ENCODE measurements around the gene MAPRE2.

MAPRE2 gene

GRCh38 chr18:35038881-35039491 is 2.2 kb upstream of the MAPRE2 start:
- DNase-seq = no peak

DNA sequence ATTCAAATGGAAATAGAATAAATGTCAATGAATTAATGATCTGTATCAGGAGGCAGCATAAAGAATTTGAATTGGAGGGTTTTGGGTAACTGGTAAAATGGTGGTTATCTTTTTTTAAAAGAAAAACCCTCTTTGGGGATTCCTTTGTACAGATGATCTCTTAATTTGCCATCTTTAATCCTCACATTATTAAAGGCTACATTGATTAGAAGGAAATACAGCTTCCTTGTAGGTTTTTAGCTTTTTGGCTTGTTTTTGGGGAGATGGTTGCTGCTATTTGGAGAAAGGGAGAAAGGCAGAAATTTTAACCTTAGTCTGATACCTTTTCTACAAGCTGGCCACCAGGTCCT is 600 bp upstream of the MAPRE2 start:
- DNase-seq = no peak

DNA sequence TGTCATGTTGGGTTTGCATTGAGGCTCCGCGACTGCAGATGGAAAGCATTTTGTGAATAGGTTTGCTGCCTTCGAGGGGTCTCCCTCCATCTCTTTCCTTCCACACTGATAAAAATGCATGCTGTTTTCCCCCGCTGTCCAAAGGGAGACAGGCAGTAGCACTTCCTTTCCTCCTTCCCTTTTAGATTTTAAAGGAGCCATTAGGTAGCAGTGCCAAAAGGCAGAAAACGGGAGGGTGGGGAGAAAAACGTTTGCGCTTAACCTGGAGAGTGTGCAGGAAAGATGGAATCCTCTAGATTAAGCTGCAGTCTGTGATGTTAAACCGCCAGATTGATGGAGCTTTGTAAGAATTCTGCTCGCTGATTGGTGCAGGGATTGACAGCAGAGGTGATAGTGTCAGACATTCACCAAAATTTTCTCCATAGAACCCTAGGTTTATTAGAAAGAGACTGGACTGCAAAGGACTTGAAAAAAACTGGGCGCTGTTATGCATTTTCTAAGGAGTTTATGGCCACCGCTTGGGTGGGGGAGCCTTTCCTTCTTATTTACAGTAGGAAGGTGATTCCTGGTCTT is 688 bp downstream of the MAPRE2 start:
- no peak for DNase-seq

- no peak for DNase-seq
Measured at GRCh38 chr18:35042389-35043071, 1.3 kb downstream of the MAPRE2 start.

DNA sequence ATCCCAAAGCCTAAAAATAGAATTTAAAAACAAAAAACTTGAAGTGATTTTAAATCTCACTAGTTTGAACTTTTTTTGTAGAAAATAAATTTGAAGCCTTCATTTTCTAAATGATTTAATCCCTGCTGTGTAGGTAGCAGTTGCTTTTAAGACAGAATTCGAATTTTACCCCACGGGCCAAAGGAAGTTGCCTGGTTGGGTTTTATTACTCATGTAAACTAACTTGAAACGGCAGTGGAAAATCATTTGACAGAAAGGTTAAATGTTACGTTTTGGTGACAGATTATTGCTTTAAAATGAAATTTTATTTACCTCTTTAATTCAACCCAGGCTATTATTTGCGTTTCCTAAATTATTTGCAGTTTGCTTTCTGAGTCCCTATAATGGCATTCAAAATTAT is 2.0 kb downstream of the MAPRE2 start:
- no peak for DNase-seq

GRCh38 chr18:35045121-35045520 is 3.9 kb downstream of the MAPRE2 start:
- DNase-seq = no peak

GRCh38 chr18:35045806-35046205 is 4.6 kb downstream of the MAPRE2 start:
- no peak for DNase-seq

DNA sequence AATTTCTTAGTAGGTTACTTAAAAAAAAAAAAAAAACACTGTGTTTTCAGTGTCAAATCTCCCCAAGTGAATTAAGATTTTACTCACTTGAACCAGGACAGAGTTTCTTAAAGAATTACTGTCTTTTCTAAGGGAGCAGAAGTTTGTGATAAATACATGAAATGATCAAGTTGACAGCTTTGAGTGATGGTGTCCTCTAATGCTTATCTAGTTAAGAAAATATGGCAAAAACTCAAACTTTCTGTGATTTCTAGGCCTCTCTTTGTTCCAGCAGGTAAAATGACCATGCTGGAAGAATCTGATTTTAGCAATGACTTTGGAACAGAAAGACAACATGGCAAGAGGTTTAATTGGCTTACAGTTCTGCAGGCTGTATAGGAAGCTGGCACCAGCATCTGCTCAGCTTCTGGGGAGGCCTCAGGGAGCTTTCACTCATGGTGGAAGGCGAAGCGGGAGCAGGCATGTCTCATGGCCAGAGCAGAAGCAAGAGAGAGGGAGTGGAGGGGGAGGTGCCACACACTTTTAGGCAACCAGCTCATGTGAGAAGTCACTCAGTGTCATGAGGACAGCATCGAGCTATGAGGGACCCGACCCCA is 6.6 kb downstream of the MAPRE2 start:
- DNase-seq = no peak

DNA sequence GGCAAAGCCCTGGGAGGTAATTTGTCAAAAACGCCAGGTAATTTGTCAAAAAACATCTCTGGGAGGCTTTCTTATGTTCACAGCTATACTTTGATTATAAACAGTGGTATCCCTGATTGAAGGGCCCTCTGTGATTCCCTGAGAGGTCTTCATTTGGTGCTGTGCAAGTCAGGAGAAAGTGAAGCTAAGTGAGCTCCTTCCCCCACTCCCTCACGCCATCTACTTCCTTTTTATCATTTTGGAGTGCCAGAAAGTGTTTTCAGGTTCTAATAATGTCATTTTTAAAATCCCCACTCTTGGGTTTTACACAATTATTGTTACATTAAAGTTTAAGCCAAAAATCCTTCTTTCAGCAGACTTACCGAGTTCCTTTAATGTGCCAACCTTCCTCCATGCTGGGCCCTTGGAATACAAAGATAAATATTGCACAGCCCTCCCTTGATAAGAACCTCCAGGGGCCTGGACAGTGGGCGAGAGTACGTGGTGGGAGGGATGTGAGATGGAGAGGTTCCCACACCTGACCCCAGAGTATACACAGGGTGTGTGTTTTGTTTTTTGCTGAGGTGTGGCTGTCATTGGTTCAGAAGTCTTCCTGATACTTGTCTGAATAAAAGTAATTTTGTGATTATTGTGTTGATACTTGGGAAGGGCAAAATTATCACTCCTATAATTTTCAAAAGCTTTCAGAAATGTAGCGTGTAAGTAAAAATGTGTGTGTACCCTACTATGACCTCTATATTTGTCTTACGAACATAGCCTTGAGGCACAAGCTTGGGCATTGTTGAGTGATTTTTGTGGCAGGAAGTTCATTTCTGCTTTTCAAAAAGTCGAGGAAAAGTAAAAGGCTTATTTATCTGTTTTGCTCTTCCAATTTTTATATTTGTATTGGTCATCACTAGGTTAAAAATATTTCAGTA is 8.2 kb downstream of the MAPRE2 start:
- DNase-seq = no peak

- DNase-seq = no peak
Measured at GRCh38 chr18:35050028-35050546, 8.9 kb downstream of the MAPRE2 start.

- DNase-seq = no peak
Measured at GRCh38 chr18:35050705-35051195, 9.5 kb downstream of the MAPRE2 start.

DNA sequence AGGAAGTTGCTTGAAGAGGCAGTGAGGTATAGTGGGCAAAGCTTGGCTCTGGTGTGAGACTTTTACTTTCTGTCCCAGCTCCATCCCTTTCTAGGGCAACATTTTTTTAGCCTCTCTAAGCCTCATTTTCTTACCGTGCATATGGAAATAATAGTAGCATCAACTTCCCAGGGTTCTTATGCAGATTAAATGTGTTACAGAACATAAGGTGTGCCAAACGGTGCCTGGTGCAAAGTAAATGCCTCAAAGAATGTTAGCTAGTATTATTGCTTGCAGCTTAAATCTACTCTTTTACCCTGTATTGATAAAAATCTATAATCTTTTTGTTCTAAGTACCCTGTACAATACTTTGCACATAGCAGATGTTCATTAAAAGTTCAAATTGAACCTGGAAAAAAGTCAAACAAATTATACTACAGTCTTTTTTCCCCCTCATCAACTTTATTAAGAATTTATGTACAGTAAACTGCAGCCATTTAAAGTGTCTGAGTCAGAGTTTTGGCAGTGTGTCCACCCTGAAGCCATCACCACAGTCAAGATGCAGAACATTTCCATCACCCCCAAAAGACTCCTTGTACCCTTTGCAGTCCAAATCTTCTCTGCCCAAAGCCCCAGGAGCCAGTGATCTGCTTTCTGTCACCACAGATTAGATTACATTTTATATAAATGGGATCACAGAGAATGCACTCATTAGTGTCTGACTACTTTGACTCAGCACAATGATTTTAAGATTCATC is 10.6 kb downstream of the MAPRE2 start:
- DNase-seq = no peak

DNA sequence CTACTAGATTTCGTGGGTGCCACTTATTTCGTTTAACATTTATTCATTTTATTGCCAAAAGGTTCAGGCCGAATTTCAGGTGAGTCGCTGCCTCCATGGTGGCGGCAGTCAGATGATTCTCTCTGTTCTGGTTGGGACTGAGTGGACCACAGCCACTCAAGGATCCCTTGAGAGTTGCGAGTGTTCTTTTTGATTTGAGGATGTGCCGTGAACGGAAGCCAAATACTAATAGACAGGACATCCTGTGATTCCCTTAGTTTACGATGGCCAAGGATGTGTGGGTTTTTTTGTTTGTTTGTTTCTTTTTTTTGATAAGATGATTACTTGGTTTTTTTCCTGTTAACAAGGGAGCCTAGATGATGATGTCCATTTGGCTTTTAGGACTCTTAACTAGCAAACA is 13.2 kb downstream of the MAPRE2 start:
- DNase-seq = no peak

DNA sequence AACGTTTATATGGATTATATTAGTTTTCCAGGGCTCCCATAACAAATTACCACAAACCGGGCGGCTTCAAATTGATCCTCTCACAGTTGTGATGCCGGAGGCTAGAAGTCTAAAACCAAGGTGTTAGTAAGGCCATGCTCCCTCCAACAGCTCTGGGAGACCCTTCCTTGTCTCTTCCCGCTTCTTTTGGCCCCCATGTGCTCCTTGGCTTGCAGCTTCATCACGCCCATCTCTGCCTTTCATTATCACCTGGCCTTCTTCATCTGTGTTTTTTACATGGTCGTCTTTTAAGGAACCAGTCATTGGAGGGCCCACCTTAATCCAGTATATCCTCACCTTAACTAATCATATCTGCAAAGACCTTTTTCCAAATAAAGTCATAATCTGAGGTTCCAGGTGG is 13.9 kb downstream of the MAPRE2 start:
- no peak for DNase-seq

- DNase-seq = no peak
Measured at GRCh38 chr18:35055726-35056125, 14.5 kb downstream of the MAPRE2 start.

DNA sequence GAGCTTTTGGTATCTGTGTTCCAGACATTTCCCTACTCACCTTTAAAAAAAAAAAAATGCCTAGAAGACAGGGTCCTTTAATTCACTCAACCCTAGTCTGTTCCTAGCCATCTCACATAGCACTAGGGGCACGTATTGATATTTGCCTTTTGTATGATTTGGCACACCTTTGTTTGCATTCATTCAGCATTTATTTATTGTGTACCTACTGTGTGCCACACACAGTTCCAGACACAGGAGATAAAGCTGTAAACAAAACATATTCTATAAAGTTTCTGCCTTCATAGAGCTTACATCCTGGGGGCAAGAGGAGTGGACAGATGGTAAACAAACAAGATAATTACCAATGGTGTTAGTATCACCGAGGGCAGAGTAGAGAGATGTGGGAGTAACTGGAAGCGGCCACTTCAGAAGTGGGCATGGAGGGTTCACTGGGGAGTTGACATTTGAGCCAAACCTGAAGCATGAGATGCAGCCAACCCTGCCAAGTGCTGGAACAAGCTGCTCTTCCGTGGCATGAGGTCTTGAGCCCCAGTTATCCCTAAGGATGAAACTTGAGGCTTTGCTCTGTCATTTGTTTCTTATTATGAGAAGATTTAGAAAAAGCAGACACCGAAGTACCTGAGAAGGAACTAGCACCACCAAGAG is 18.2 kb downstream of the MAPRE2 start:
- DNase-seq = no peak

- DNase-seq = no peak
Measured at GRCh38 chr18:35060122-35060815, 19.1 kb downstream of the MAPRE2 start.

GRCh38 chr18:35061336-35061735 is 20.1 kb downstream of the MAPRE2 start:
- DNase-seq = no peak

GRCh38 chr18:35061804-35062203 is 20.6 kb downstream of the MAPRE2 start:
- no peak for DNase-seq

DNA sequence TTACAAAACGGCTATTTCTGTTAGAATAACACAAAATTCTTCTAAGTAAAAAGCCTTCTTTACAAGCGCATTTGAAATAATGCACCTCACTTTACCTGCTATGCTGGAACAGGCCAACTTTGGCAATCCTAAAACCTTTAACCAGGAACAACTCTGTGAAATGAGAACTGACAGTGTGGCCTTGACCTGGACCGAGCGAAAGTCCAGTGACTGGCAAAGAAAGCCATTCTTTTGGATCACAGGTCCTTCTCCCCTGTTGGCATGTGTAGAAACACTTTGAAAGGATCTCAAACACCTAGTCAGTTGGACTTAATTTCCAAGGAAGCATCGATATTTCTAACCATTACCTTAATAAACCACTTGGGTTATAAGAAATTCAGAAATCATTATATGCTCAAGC is 21.2 kb downstream of the MAPRE2 start:
- DNase-seq = no peak

Data from NCI-H1048 (cell line).